DOHH2 (cell line): ENCODE results near the gene DGKB.

Experiments
- H3F3A ChIP-seq: fragments of 200-600 bp; sonication (generic), shearing (Covaris generic); 2 replicates; pipeline ENCODE4 v1.6.0; 2016; ENCODE audit warnings: antibody characterized with exemption, mild to moderate bottlenecking; ENCODE audit not compliant: control insufficient read depth, insufficient read depth
- H3K27ac ChIP-seq: fragments of 200-600 bp; sonication (generic); 2 replicates; pipeline ENCODE4 v1.5.1; 2014; ENCODE audit warnings: low read depth, mild to moderate bottlenecking, low read length, moderate library complexity
- H3K27me3 ChIP-seq: fragments of 200-600 bp; sonication (generic); 2 replicates; pipeline ENCODE4 v1.6.1; 2014; ENCODE audit warnings: mild to moderate bottlenecking, low read length, mixed read lengths; ENCODE audit not compliant: control insufficient read depth
- H3K36me3 ChIP-seq: fragments of 200-600 bp; sonication (generic); 2 replicates; pipeline ENCODE4 v1.6.1; 2014; ENCODE audit warnings: mild to moderate bottlenecking, low read length, moderate library complexity, mixed read lengths; ENCODE audit not compliant: control insufficient read depth
- H3K4me1 ChIP-seq: fragments of 200-600 bp; sonication (generic); 2 replicates; pipeline ENCODE4 v1.6.1; 2014; ENCODE audit warnings: mild to moderate bottlenecking, low read length, mixed read lengths; ENCODE audit not compliant: control insufficient read depth
- H3K4me2 ChIP-seq: fragments of 200-600 bp; sonication (generic); 2 replicates; pipeline ENCODE4 v1.6.0; 2014; ENCODE audit warnings: mild to moderate bottlenecking, low read length, moderate library complexity
- H3K4me3 ChIP-seq: fragments of 200-600 bp; sonication (generic); 2 replicates; pipeline ENCODE4 v1.5.1; 2014; ENCODE audit warnings: mild to moderate bottlenecking, low read length, mixed read lengths
- H3K79me2 ChIP-seq: fragments of 200-600 bp; sonication (generic); 2 replicates; pipeline ENCODE4 v1.6.1; 2014; ENCODE audit warnings: mild to moderate bottlenecking, low read length, mixed read lengths; ENCODE audit not compliant: control insufficient read depth
- H3K9me2 ChIP-seq: fragments of 200-600 bp; sonication (generic); replicated peaks from 2 replicates; pipeline ENCODE4 v1.6.1; 2014; ENCODE audit warnings: mild to moderate bottlenecking, low read length, mixed read lengths; ENCODE audit not compliant: control insufficient read depth
- H3K9me3 ChIP-seq: fragments of 200-600 bp; sonication (generic); 2 replicates; pipeline ENCODE4 v1.6.1; 2014; ENCODE audit warnings: antibody characterized with exemption, low read length, mixed read lengths; ENCODE audit not compliant: control insufficient read depth, insufficient read depth
- H4K20me1 ChIP-seq: fragments of 200-600 bp; sonication (generic); 2 replicates; pipeline ENCODE4 v1.6.0; 2014; ENCODE audit warnings: low read depth, mild to moderate bottlenecking, antibody characterized with exemption, low read length, moderate library complexity; ENCODE audit not compliant: control insufficient read depth, insufficient read depth
- EZH2phosphoT487 ChIP-seq: fragments of 200-600 bp; sonication (generic); IDR thresholded peaks from 2 replicates; pipeline ENCODE4 v1.6.1; 2017; ENCODE audit warnings: borderline replicate concordance, mild to moderate bottlenecking, antibody characterized with exemption, low read length, moderate library complexity, mixed read lengths
- TF ChIP-seq, protein P1 (sequence below): fragments of 200-600 bp; sonication (generic); IDR thresholded peaks from one replicate; pipeline ENCODE4 v1.5.1; 2014; ENCODE audit warnings: antibody characterized with exemption, mild to moderate bottlenecking, low read depth, low read length; ENCODE audit not compliant: poor library complexity, severe bottlenecking

The DGKB gene

DNA sequence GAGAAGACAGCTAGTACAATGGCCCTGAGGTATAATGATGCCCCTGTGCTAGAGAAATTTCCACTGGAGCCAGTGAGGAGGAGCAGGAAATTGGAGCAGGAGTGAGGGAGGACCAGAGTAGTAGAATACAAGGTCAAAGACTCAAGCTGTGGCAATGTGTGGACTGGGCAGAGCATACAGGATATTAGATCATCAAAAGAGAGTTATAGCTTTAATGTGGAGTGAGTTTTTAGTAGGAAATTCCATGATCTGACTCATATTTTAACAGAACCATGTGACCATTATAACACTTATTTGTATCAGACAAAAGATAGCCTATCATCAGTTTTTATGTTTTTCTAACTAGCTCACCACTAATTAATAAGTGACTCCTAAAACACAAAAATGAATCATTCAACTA, 154.1 kb downstream of the DGKB start:
- TF ChIP-seq EZH2phosphoT487: no peak
- TF ChIP-seq, protein P1, sequence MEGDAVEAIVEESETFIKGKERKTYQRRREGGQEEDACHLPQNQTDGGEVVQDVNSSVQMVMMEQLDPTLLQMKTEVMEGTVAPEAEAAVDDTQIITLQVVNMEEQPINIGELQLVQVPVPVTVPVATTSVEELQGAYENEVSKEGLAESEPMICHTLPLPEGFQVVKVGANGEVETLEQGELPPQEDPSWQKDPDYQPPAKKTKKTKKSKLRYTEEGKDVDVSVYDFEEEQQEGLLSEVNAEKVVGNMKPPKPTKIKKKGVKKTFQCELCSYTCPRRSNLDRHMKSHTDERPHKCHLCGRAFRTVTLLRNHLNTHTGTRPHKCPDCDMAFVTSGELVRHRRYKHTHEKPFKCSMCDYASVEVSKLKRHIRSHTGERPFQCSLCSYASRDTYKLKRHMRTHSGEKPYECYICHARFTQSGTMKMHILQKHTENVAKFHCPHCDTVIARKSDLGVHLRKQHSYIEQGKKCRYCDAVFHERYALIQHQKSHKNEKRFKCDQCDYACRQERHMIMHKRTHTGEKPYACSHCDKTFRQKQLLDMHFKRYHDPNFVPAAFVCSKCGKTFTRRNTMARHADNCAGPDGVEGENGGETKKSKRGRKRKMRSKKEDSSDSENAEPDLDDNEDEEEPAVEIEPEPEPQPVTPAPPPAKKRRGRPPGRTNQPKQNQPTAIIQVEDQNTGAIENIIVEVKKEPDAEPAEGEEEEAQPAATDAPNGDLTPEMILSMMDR: no peak
- Histone ChIP-seq H3F3A (no peaks in the 10 kb centered on the region), H3K9me2 (0 out of 2 replicates have a peak, but pooled peaks cover 3% of the 10 kb centered on the region), H3K79me2 (no peaks in the 10 kb centered on the region), H4K20me1 (no peaks in the 10 kb centered on the region), H3K4me2 (no peak overlapping the region), H3K27me3 (no peaks in the 10 kb centered on the region), H3K4me1 (no peaks in the 10 kb centered on the region), H3K9me3 (peaks cover 2% of the 10 kb centered on the region; the same call in 1 of the 2 replicates), H3K36me3 (no peaks in the 10 kb centered on the region), H3K27ac (no peak overlapping the region), H3K4me3 (no peak overlapping the region)

DNA sequence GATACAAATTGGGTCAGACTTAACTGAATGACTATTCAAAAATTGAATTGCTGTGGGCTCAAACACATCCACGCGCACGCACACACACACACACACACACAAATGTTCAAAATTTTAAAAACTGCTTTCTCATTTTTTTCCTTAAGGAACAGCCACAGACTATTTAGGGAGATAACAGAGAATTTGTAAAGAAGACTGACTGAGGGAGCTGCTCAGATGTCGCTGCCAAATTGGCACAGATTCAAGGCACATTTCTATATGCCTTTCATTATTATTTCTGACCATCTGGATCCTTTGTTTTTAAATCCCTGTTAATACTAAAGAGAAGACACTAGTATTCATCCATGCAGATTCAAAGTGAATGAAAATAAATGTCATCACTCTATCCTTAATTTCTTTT, 154.8 kb downstream of the DGKB start:
- Histone ChIP-seq H3K9me3 (peaks cover 4% of the 10 kb centered on the region; the same call in 1 of the 2 replicates), H3F3A (no peaks in the 10 kb centered on the region), H3K27me3 (no peaks in the 10 kb centered on the region), H3K27ac (no peak overlapping the region), H3K4me1 (no peaks in the 10 kb centered on the region), H3K36me3 (no peaks in the 10 kb centered on the region), H4K20me1 (no peaks in the 10 kb centered on the region), H3K9me2 (0 out of 2 replicates have a peak, but pooled peaks cover 3% of the 10 kb centered on the region), H3K4me3 (no peak overlapping the region), H3K79me2 (no peaks in the 10 kb centered on the region), H3K4me2 (no peak overlapping the region)
- TF ChIP-seq, protein P1: no peak
- no peak for TF ChIP-seq EZH2phosphoT487

DNA sequence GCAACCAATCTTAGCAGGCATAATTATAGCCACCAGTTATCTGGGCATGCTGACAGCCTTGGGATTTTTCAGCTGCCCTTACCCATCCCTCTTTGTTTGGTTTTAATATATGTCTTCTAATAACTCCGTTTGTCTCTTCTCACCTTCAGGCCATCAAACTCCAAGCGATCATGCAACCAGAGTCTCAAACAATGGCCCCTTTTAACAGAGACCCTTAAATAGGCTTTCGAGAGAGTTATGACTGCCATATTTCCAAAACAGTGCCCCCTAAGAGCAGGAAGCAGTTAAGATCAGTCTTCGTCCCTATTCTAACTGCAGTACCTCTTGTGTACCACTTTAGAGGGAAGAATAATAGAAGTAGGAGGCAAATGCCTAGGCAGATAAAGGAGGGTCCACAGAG, 157.5 kb downstream of the DGKB start:
- Histone ChIP-seq H3K36me3 (no peaks in the 10 kb centered on the region), H4K20me1 (no peaks in the 10 kb centered on the region), H3F3A (no peaks in the 10 kb centered on the region), H3K4me3 (no peak overlapping the region), H3K4me1 (no peaks in the 10 kb centered on the region), H3K9me3 (peaks cover 4% of the 10 kb centered on the region; the same call in 1 of the 2 replicates), H3K4me2 (no peak overlapping the region), H3K27ac (no peak overlapping the region), H3K9me2 (no peaks in the 10 kb centered on the region), H3K27me3 (no peaks in the 10 kb centered on the region), H3K79me2 (no peaks in the 10 kb centered on the region)
- no peak for TF ChIP-seq EZH2phosphoT487

DNA sequence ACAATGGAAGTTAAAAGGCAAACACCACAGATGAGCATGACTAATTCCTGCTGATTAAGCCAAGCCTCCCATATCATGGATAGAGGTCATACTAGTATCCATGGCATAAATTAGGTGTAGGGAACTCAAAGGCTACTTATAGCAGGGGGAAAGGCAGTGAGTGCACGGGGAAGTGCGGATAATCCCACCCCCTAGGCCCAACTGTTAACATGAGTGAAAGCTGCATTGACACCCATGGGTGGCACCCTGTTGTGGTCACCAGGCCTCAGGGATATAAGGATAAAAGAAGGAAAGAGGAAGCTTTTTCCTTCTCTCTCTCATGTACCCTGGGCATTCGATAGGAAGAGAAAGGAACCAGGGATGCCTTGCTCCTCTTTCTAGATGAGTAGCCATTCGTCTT, 161.9 kb downstream of the DGKB start:
- Histone ChIP-seq H4K20me1 (no peaks in the 10 kb centered on the region), H3K27ac (no peak overlapping the region), H3K27me3 (no peaks in the 10 kb centered on the region), H3K9me2 (no peaks in the 10 kb centered on the region), H3K36me3 (no peaks in the 10 kb centered on the region), H3F3A (no peaks in the 10 kb centered on the region), H3K4me1 (no peaks in the 10 kb centered on the region), H3K4me2 (no peak overlapping the region), H3K4me3 (no peak overlapping the region), H3K79me2 (no peaks in the 10 kb centered on the region), H3K9me3 (peaks cover 4% of the 10 kb centered on the region; the same call in 1 of the 2 replicates)
- TF ChIP-seq, protein P1: no peak
- no peak for TF ChIP-seq EZH2phosphoT487
